Vagina (tissue), 2 donors: ENCODE data around the gene DPEP3. TPM values are rescaled to one million over a fixed set of nuclear protein-coding genes. Genes with fewer than 3 reads are reported as not detected.
A peak's percentile ranks its signal among the peaks of the same experiment; 100 is the strongest.

Experiments
- DNase-seq, 2 donors: peaks; one replicate each; pipeline ENCODE4 v3.0.0-alpha.2; 2017; ENCODE audit errors: extremely low spot score in 2 of 2
- H3K27ac ChIP-seq: fragments of 200-600 bp; sonication (generic); one replicate; pipeline ENCODE4 v1.5.1; 2019
- H3K27me3 ChIP-seq: fragments of 200-600 bp; sonication (generic); one replicate; pipeline ENCODE4 v1.5.1; 2019
- H3K36me3 ChIP-seq, 2 donors: fragments of 200-600 bp; sonication (generic); one replicate each; pipeline ENCODE4 v1.5.1; 2017 to 2019
- H3K4me1 ChIP-seq: fragments of 200-600 bp; sonication (generic); one replicate; pipeline ENCODE4 v1.5.1; 2019
- H3K4me3 ChIP-seq, 2 donors: fragments of 200-600 bp; sonication (generic); 1 replicate in 1 of 2; 2 replicates in 1 of 2; pipeline ENCODE4 v1.5.1; 2016 to 2019
- H3K9me3 ChIP-seq: fragments of 200-600 bp; sonication (generic); one replicate; pipeline ENCODE4 v1.5.1; 2019
- CTCF ChIP-seq, 3 experiments: fragments of 450-650 bp in 2 of 3; fragments of 200-600 bp in 1 of 3; sonication (generic) in 1 of 3; IDR thresholded peaks; one replicate each; pipeline ENCODE4 v1.5.1; 2017 to 2019; ENCODE audit warnings: antibody characterized with exemption in 3 of 3, mild to moderate bottlenecking in 2 of 3, moderate library complexity in 2 of 3
- POLR2A ChIP-seq, 2 donors: fragments of 450-650 bp; IDR thresholded peaks; one replicate each; pipeline ENCODE4 v1.6.1; 2017; ENCODE audit warnings: antibody characterized with exemption in 2 of 2, mild to moderate bottlenecking in 2 of 2, moderate library complexity in 2 of 2
- POLR2AphosphoS5 ChIP-seq, 2 donors: sonication (generic); formaldehyde crosslinking; IDR thresholded peaks; one replicate each; pipeline ENCODE4 v1.9.0; 2017; ENCODE audit warnings: antibody characterized with exemption in 2 of 2, mild to moderate bottlenecking in 2 of 2, low read depth in 1 of 2; ENCODE audit not compliant: insufficient read depth in 1 of 2
- intact Hi-C: fragments of 100-400 bp; cut with DNase I; formaldehyde crosslinking; loops from one replicate; pipeline ENCODE4 v1.15.1; 2023
- small RNA-seq: library from RNA; depleted of rRNA; stranded (forward); fragments of <200 nt; gene quantifications from one replicate; pipeline ENCODE3, GENCODE V24; 2016
- total RNA-seq: library from RNA; depleted of rRNA; stranded (reverse); fragments of >200 nt; gene quantifications from one replicate; pipeline ENCODE4 v1.2.3, GENCODE V29; 2016

Gene DPEP3
- total RNA-seq, 1 donor from 2014 or later = not detected

GRCh38 chr16:67927131-67927941 lies 53.0 kb downstream of the DPEP3 start:
- Histone ChIP-seq H3K4me1 (peaks cover 34% of the 10 kb centered on the region), H3K36me3 (peaks cover 0 to 30% of the 10 kb centered on the region in 2 donors), H3K27ac (no peak overlapping the region), H3K27me3 (no peaks in the 10 kb centered on the region), H3K4me3 (no peak overlapping the region), H3K9me3 (no peaks in the 10 kb centered on the region)
- DNase-seq = no peak
- TF ChIP-seq POLR2A (IDR thresholded peaks at IDR 0.05) = no peak
- TF ChIP-seq CTCF (IDR thresholded peaks at IDR 0.05) = no peak
- TF ChIP-seq POLR2AphosphoS5 (IDR thresholded peaks at IDR 0.05; ENCODE audit: insufficient read depth in 1 of 2, low read depth in 1 of 2) = no peak
- intact Hi-C loops = loop anchor here (5.0 kb wide), 1 partner anchor 45 kb away; the partner anchor contains the start of gene NRN1L

- no peak for DNase-seq
- H3K9me3 ChIP-seq = no peaks in the 10 kb centered on the region
- H3K4me1 ChIP-seq = peaks cover 39% of the 10 kb centered on the region
- peaks cover 0 to 30% of the 10 kb centered on the region in 2 donors for H3K36me3 ChIP-seq
- TF ChIP-seq POLR2A (IDR thresholded peaks at IDR 0.05) = no peak
- no peak for TF ChIP-seq CTCF (IDR thresholded peaks at IDR 0.05)
- no peak for TF ChIP-seq POLR2AphosphoS5 (IDR thresholded peaks at IDR 0.05; ENCODE audit: insufficient read depth in 1 of 2, low read depth in 1 of 2)
- H3K4me3 ChIP-seq = no peak overlapping the region
- H3K27ac ChIP-seq = peak overlapping the region; percentile 42
- intact Hi-C loops = loop anchor here (5.0 kb wide), 1 partner anchor 44 kb away; the partner anchor contains the start of gene NRN1L
- no peaks in the 10 kb centered on the region for H3K27me3 ChIP-seq
Observed at GRCh38 chr16:67926181-67926750, 54.0 kb downstream of the DPEP3 start.

Small RNAs within 50 kb of the gene (small RNA-seq; reads per million reads assigned to genes)
- gene RNU6-359P = not detected

Other genes with a start within 250 kb of the DPEP3 start
- 17.9 TPM for gene RANBP10, start 173.9 kb downstream of the DPEP3 start, total RNA-seq
- gene TSNAXIP1, start 173.6 kb downstream of the DPEP3 start, total RNA-seq = not detected
- 50.6 TPM for gene THAP11, start 138.2 kb downstream of the DPEP3 start, total RNA-seq
- gene NUTF2, start 133.6 kb downstream of the DPEP3 start, total RNA-seq = 131 TPM
- gene CENPT, start 132.8 kb downstream of the DPEP3 start, total RNA-seq = 57.7 TPM
- 71.9 TPM for gene EDC4, start 107.4 kb downstream of the DPEP3 start, total RNA-seq
- gene NRN1L, start 95.6 kb downstream of the DPEP3 start, total RNA-seq = not detected
- gene PSKH1, start 87.2 kb downstream of the DPEP3 start, total RNA-seq = 17.4 TPM
- 3.2 TPM for gene CTRL, start 48.6 kb downstream of the DPEP3 start, total RNA-seq
- gene PSMB10, start 43.6 kb downstream of the DPEP3 start, total RNA-seq = 45.2 TPM
- 33.4 TPM for gene LCAT, start 36.4 kb downstream of the DPEP3 start, total RNA-seq
- gene SLC12A4, start 11.9 kb downstream of the DPEP3 start, total RNA-seq = 43.2 TPM
- 2.0 TPM for gene DPEP2, start 19.0 kb upstream of the DPEP3 start, total RNA-seq
- not detected for gene DPEP2NB, start 35.4 kb upstream of the DPEP3 start, total RNA-seq
- 17.7 TPM for gene DDX28, start 42.7 kb upstream of the DPEP3 start, total RNA-seq
- gene DUS2, start 42.8 kb upstream of the DPEP3 start, total RNA-seq = 11.5 TPM
- 51.8 TPM for gene NFATC3, start 104.9 kb upstream of the DPEP3 start, total RNA-seq